Activated CD8-positive, alpha-beta memory T cell treated with anti-CD3 and anti-CD28 coated beads for 36 hours (primary cell): ENCODE measurements around the gene ATP8A2. TPM values are rescaled to one million over a fixed set of nuclear protein-coding genes. Genes with fewer than 3 reads are reported as not detected.
"Not testable (repeated sequence)": the region's sequence is repeated elsewhere in the genome, so short reads cannot be mapped to it uniquely, and the experiment has no call there.

ENCODE experiments used
- CTCF ChIA-PET: fragments of 350-600 bp; sonication (Branson Sonifier 250); formaldehyde crosslinking; loops from one replicate; lab custom pipeline; 2021; ENCODE audit warnings: antibody characterized with exemption; lab: Charles Lee
- POLR2A ChIA-PET: fragments of 350-600 bp; sonication (Branson Sonifier 250); formaldehyde crosslinking; loops from one replicate; lab custom pipeline; 2021; ENCODE audit warnings: antibody characterized with exemption; lab: Charles Lee
- total RNA-seq, 2 experiments: library from RNA; stranded (reverse); gene quantifications; one replicate each; pipeline ENCODE4 v1.2.3, GENCODE V29; 2021

Gene ATP8A2
- total RNA-seq, 2 experiments from 2014 or later: 0.75 to 0.97 TPM

GRCh38 chr13:26051231-26051656 lies 679.5 kb downstream of the ATP8A2 start:
- ChIA-PET POLR2A (no interaction called here), CTCF (interaction anchor here (1.1 kb wide), 1 partner anchor 12 kb away, joined by 3 read pairs; no protein-coding TSS in a partner anchor)

- POLR2A ChIA-PET: interaction anchor here (0.5 kb wide), 1 partner anchor 466 kb away, joined by 3 read pairs; no protein-coding TSS in a partner anchor
- CTCF ChIA-PET: interaction anchor here (1.1 kb wide), 1 partner anchor 12 kb away, joined by 3 read pairs; no protein-coding TSS in a partner anchor
Observed at GRCh38 chr13:26051657-26052311, 680.0 kb downstream of the ATP8A2 start, which contains the start of gene SHISA2. TSS of gene SHISA2 (minus strand) at chr13:26052016. CDS start at chr13:26050975, 1,041 bp downstream.

- CTCF ChIA-PET: no interaction called here
- POLR2A ChIA-PET: interaction anchor here (0.5 kb wide), 1 partner anchor 467 kb away, joined by 3 read pairs; no protein-coding TSS in a partner anchor
Observed at GRCh38 chr13:26052337-26052736, 680.6 kb downstream of the ATP8A2 start.

- ChIA-PET CTCF (interaction anchor here (1.3 kb wide), 1 partner anchor 224 kb away, joined by 3 read pairs; no protein-coding TSS in a partner anchor), POLR2A (no interaction called here)
Observed at GRCh38 chr13:26053418-26053980, 681.7 kb downstream of the ATP8A2 start.

GRCh38 chr13:26054896-26055295 lies 683.1 kb downstream of the ATP8A2 start:
- ChIA-PET POLR2A (no interaction called here), CTCF (interaction anchor here (1.3 kb wide), 1 partner anchor 226 kb away, joined by 3 read pairs; no protein-coding TSS in a partner anchor)

GRCh38 chr13:26058704-26059103 lies 686.9 kb downstream of the ATP8A2 start:
- CTCF ChIA-PET: no interaction called here
- POLR2A ChIA-PET: no interaction called here

GRCh38 chr13:26060357-26060756 lies 688.6 kb downstream of the ATP8A2 start:
- POLR2A ChIA-PET: no interaction called here

GRCh38 chr13:26061256-26061655 lies 689.5 kb downstream of the ATP8A2 start:
- ChIA-PET CTCF (no interaction called here), POLR2A (no interaction called here)

More at GRCh38 chr13:26060357-26060756, 688.6 kb downstream of the ATP8A2 start:
- CTCF ChIA-PET: no interaction called here

- ChIA-PET POLR2A (no interaction called here), CTCF (interaction anchor here (0.7 kb wide), 1 partner anchor 233 kb away, joined by 3 read pairs; no protein-coding TSS in a partner anchor)
Observed at GRCh38 chr13:26061947-26062346, 690.2 kb downstream of the ATP8A2 start.

GRCh38 chr13:26062853-26063444 lies 691.2 kb downstream of the ATP8A2 start:
- ChIA-PET POLR2A (no interaction called here), CTCF (interaction anchor here (0.8 kb wide), 1 partner anchor 12 kb away, joined by 3 read pairs; the partner anchor contains the start of gene SHISA2)

GRCh38 chr13:26066492-26066891 lies 694.7 kb downstream of the ATP8A2 start:
- CTCF ChIA-PET, POLR2A ChIA-PET: not testable (repeated sequence)

GRCh38 chr13:26067601-26068000 lies 695.8 kb downstream of the ATP8A2 start:
- CTCF ChIA-PET: no interaction called here
- POLR2A ChIA-PET: no interaction called here

GRCh38 chr13:26068372-26068771 lies 696.6 kb downstream of the ATP8A2 start:
- CTCF ChIA-PET: interaction anchor here (1.5 kb wide), 1 partner anchor 269 kb away, joined by 3 read pairs; no protein-coding TSS in a partner anchor
- POLR2A ChIA-PET: not testable (repeated sequence)

- POLR2A ChIA-PET: not testable (repeated sequence)
Observed at GRCh38 chr13:26069642-26070041, 697.9 kb downstream of the ATP8A2 start.

GRCh38 chr13:26071691-26072090 lies 699.9 kb downstream of the ATP8A2 start:
- POLR2A ChIA-PET: no interaction called here
- CTCF ChIA-PET: interaction anchor here (0.8 to 2.5 kb wide), 2 partner anchors 244 to 497 kb away, joined by 3 to 5 read pairs; no protein-coding TSS in a partner anchor

More at GRCh38 chr13:26069642-26070041, 697.9 kb downstream of the ATP8A2 start:
- CTCF ChIA-PET: interaction anchor here (1.5 kb wide), 1 partner anchor 270 kb away, joined by 3 read pairs; no protein-coding TSS in a partner anchor

GRCh38 chr13:26072335-26072734 lies 700.6 kb downstream of the ATP8A2 start:
- POLR2A ChIA-PET: not testable (repeated sequence)
- CTCF ChIA-PET: interaction anchor here (2.5 kb wide), 1 partner anchor 498 kb away, joined by 5 read pairs; no protein-coding TSS in a partner anchor

- POLR2A ChIA-PET: no interaction called here
- CTCF ChIA-PET: no interaction called here
Observed at GRCh38 chr13:26074706-26075105, 702.9 kb downstream of the ATP8A2 start.
